ENCODE measurements around the gene DNMT3A.

DNMT3A gene

DNA sequence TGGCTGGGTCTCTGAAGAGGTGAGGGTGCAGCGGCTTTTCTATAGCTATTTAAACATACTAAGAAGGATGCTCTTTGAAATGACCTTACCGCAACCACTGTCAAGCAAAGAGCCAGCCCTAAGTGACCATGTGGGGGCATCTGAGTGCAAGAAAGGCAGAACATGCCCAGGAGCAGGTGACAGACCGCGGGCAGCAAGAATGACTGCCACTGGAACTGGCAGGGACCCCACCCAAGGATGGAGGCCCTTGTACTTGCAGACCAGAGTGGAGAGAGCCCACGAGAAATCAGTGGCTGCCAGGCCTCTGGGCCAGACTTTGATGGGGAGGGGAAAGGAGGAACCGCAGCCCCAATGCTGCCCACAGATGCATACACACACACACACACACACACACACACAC, 33.1 kb downstream of the DNMT3A start:
- TF ChIP-seq, protein P1, sequence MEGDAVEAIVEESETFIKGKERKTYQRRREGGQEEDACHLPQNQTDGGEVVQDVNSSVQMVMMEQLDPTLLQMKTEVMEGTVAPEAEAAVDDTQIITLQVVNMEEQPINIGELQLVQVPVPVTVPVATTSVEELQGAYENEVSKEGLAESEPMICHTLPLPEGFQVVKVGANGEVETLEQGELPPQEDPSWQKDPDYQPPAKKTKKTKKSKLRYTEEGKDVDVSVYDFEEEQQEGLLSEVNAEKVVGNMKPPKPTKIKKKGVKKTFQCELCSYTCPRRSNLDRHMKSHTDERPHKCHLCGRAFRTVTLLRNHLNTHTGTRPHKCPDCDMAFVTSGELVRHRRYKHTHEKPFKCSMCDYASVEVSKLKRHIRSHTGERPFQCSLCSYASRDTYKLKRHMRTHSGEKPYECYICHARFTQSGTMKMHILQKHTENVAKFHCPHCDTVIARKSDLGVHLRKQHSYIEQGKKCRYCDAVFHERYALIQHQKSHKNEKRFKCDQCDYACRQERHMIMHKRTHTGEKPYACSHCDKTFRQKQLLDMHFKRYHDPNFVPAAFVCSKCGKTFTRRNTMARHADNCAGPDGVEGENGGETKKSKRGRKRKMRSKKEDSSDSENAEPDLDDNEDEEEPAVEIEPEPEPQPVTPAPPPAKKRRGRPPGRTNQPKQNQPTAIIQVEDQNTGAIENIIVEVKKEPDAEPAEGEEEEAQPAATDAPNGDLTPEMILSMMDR (conservative IDR thresholded peaks at IDR 0.05), result no peak
- no peak for TF ChIP-seq ZFX (IDR thresholded peaks at IDR 0.05)
- no peak overlapping the region for H3K27ac ChIP-seq

DNA sequence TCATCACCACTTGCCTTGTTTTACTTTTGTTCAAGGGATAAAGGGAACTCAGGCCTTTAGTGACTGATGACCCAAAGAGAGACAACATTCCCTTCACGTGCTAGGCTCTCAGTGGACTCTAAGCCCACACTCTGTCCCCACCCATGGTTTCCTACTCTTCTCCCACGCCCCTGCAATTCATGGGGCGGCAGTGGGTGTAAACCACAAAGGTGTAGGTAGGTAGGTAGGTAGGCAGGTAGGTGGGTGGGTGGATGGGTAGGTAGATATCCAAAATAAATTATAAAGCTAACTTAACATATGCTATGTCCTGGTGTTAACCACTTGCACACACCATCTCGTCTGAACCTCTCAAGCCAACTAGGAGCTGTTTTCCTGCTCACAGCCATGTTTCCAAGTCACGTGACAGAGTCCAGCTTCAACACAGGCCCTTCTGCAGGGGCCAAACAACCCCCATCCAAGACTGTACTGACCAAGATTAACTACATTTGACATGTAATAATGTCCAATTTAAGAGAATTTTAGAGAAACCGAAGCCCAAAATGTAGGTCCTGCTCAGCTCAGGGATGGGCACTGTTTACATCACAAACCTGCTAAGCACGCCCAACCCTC, 33.7 kb downstream of the DNMT3A start:
- H3K27ac ChIP-seq, result no peak overlapping the region
- TF ChIP-seq, protein P1 (conservative IDR thresholded peaks at IDR 0.05), result no peak
- no peak for TF ChIP-seq ZFX (IDR thresholded peaks at IDR 0.05)

DNA sequence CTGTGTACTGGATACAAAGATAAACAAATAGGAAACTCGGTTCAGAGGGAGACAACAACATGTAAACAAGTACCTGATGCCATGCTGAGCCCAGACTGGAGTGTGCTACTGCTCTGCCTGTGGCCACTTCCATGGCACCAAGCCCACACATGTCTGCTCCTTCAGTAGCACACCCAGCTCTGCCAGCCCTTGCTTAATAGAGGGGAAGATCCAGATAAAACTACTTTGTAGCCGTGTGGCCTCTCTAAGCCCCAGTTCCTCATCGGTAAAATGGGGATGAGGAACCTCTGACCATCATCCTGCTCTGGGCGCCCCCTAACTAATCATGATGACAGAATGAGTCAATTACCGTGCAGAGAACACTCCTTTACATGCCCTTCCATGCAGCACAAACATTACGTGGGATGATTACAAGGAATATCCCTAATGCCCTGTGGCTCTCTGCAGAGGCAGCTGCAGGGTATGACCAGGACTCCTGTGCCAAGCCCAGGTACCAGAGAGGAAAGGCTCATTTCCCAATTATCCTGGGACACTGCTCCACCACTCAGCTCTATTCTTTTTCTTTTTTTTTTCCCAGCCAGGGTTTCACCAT, 34.9 kb downstream of the DNMT3A start:
- H3K27ac ChIP-seq, result no peak overlapping the region
- TF ChIP-seq ZFX (IDR thresholded peaks at IDR 0.05), result no peak
- TF ChIP-seq, protein P1 (conservative IDR thresholded peaks at IDR 0.05), result no peak

DNA sequence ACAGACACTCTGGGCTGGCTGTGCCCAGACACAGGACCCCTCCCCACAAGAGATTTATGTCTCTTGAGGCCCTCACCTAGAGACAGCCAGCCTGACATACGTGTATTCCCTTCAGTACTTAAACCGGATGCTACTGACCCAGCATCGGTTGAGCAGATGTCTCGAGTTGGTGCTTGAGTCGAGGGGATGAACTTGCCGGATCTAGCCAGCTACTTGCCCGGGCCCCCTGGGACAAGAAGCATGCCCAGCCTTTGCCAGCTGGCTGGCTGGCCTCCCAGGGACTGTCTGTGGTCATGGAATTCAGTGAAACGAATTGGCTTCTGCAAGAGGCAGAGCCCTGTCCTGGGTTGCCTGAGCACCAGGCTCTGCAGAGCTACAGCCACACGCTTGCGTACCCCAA, 36.0 kb downstream of the DNMT3A start:
- H3K27ac ChIP-seq, result no peak overlapping the region
- TF ChIP-seq ZFX (IDR thresholded peaks at IDR 0.05), result no peak
- TF ChIP-seq, protein P1 (conservative IDR thresholded peaks at IDR 0.05), result no peak

DNA sequence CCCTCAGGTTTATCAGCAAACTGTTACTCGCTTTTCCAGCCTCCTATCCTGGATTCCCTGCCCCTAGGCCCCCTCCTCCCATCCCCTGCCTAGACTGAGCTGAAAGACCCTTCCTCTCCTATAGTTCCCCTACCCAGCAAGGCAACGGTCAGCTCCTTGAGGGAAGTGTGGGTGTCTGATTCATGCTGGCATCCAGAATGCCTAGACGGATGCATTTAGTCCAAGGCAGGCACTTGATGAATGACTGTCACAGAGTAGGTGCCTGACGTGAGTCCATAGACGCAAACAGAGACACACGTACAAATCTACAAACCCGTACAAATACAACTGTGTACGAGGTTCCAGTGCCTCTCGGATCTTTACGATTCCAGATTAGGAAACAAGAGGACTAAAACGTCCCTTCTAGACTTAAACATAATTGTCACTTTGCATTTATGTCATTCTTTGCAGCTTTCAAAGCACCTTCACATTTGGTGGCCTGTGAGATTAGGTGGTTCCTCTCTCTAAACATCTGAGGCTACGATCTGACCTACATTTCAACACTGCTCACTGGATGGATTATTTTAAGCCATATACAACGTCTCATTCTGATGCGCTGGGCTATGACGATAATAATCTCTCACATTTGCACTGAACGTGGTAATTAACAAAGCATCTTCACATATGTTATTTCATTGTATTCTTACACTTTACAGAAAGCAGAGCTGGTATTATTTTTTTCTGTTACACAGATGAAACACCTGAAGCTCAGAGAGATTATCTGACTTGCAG, 36.7 kb downstream of the DNMT3A start:
- H3K27ac ChIP-seq, result no peak overlapping the region
- TF ChIP-seq, protein P1 (conservative IDR thresholded peaks at IDR 0.05), result no peak
- TF ChIP-seq ZFX (IDR thresholded peaks at IDR 0.05), result no peak

DNA sequence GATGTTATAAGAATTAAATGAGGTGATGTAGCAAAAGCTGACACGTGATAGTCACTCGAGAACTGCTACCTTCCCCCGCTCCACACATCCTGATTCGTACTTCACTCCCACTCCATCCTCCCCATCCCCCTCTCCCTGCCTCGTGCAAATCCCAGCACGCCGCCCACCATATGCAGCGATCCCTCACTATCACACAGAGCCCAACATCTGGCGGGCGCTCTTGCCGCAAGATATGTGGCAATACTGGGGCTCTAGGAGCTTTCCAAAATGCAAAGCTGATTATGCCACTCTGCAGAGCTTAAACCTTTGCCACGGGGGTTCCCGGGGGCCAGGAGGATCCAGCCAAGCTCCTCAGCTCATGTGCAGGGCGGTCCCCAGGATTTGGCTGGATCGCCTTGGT, 37.4 kb downstream of the DNMT3A start:
- H3K27ac ChIP-seq, result no peak overlapping the region
- TF ChIP-seq ZFX (IDR thresholded peaks at IDR 0.05), result no peak
- TF ChIP-seq, protein P1 (conservative IDR thresholded peaks at IDR 0.05), result no peak

DNA sequence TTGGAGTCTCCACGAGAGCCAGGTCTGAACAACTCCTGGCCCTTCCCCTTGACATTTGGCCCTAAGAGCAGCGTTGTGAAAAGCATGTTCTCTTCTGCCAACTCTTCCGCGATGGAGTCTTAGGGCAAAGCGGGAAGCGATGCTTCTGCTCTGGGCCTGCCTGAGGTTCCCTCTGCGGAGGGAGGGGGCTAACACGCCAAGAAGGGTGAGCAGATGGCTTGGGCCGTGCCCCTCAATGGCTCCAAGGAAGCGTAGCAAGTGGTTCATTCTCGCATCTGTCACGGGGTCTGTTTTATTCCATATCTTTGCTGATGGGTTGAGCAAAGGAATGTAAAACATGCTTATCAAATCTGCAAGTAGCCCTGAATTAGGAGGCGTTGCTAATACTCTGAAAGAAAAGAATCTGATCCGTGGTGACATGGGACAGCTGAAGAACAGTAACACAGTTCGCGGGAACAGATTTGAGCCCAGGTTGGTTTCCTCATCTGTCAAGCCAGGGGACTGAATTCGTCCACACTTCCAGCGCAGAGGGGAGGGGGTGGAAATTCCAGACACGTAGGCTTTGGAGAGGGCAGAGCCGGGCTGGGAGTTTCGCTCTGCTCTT, 38.0 kb downstream of the DNMT3A start:
- TF ChIP-seq, protein P1 (conservative IDR thresholded peaks at IDR 0.05), result no peak
- no peak for TF ChIP-seq ZFX (IDR thresholded peaks at IDR 0.05)
- no peak overlapping the region for H3K27ac ChIP-seq

Measured in C4-2B (cell line).